COLO668 (cell line): ENCODE data around the gene PIK3R5.
"Not testable (repeated sequence)": the region's sequence is repeated elsewhere in the genome, so short reads cannot be mapped to it uniquely, and the experiment has no call there.

Source experiments
- DNase-seq: peaks from one replicate; lab custom pipeline; 2025; ENCODE audit not compliant: unreplicated experiment; lab: John Stamatoyannopoulos, UW

Gene PIK3R5

DNA sequence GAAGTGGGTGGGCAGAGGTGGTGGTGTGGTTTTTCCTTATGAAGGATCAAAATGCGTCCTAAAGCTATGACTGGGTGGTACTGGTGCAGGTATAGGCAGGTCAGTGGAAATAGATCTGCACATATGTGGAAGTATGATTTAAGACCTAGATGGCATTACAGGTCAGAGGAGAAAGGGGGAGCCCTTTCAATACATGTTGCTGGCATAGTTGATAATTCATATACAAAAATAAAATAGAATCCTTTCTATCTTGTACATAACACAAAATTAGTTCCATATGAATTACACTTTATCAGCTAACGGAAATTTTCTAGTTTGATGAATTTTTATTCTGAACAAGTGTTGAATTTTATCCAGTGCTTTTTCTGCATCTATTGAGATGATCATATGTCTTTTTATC lies 20.8 kb upstream of the PIK3R5 start:
- no peak for DNase-seq

DNA sequence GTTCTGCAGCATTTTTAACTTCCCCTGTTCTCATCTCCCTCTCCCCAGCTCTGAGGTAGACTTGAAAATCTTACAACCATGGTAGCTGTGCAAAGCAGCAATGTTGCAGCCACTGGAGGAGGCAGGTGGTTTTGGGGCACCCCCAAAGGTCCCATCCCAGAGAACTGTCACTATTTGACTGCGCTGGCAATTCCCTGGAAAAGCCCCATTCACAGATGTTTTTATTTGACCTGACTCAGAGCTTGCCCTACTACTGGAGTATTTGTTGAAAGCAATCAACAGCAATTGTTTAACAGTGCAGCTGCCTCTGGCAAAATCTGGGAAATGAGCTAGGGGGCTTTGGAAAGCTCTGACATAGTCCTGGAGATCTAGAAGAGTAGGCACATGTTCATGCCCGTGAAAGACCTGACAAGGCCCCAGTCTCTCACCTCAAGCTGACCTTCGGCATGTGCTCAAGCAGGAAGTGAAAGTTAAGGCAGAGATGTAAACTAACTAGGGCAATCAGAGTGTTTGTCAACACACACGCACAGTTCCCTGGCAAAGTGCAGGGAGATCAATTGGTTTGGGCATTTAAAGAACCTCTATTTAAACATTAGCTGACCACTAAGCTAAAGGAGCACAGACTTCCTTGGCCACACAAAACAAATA lies 19.7 kb upstream of the PIK3R5 start:
- DNase-seq, result no peak

DNA sequence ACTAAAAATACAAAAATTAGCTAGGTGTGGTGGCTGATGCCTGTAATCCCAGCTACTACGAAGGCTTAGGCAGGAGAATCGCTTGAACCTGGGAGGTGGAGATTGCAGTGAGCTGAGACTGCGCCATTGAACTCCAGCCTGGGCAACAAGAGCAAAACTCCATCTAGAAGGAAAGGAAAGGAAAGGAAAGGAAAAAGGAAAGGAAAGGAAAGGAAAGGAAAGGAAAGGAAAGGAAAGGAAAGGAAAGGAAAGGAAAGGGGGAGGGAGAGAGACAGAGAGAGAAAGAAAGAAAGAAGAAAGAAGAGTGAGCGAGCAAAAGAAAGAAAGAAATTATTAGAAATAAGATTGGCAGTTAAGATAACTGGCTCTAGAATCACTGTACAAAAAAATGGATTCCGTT lies 18.7 kb upstream of the PIK3R5 start:
- not testable (repeated sequence) for DNase-seq

DNA sequence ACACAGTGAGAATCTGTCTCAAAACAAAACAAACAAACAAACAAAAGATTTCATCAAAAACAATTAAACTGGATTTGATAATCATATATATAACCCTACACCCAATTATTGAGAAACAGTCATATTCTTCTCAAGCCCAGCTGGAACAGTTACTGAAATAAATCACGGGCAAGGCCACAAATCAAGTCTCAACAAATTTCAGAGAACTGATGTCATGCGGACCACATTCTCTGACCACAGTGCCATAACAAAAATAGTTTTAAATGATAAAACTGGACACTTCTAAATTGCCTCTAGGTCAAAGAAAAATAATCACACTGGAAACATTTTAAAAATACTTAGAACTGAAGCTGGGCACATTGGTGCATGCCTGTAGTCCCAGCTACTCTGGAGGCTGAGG lies 15.9 kb upstream of the PIK3R5 start:
- no peak for DNase-seq

DNA sequence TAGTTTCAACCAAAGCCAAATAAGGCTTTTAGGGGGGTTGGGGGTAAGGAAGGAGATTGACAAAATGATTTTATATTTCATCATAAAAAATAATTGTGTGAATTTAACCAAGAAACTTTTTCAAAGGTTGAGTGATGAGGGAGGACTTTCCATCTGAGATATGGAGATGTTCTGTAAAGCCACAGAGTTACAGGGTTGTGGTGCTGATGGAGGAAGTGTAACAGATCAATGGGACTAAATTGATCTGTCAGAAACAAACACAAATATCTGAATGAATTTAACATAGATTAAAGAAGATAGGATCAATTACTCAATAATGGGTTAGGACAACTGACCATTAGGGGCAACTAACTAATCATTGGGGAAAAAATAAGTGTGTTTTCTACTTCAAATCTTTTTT lies 14.2 kb upstream of the PIK3R5 start:
- DNase-seq, result no peak

DNA sequence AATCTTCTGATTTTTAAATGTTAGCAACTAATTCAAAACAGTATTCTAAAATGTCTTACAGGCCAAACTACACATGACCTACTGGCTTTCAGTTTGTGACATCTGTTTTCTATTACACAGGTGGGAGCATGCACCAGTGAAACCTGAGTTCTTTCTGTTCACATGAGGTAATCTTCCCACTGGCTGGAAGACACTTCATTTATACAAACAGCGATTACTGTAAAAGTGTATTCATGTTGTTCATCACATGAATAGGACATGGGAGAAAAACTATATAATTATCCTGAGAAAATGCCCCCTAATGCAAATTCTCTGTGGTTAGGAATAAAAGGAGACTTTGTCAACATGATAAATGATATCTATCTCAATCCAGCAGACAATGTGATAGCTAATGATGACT lies 11.1 kb upstream of the PIK3R5 start:
- no peak for DNase-seq

DNA sequence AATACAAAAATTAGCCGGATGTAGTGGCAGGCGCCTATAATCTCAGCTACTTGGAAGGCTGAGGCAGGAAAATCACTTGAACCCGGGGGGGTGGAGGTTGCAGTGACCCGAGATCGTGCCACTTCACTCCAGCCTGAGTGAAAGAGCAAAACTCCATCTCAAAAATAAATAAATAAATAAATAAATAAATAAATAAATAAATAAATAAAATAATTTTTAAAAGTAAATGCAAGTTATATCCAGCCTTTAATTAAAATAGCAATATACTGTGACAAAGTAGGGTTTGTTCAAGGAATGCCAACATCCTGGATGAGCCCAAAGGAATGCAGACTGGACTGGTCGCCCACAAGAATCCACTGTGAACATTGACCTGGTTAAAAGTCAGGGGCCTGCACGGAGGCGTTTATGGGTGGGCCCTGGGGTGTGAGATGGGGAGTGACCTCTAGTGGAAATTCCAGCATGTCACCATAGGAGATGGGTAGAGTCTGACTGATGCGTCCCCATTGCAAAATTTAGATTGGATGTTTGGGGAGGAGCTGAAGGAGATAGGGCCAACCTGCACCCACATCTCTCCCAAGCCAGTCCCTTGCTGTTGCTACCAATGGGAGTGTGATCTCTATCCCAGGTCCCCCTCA lies 9.7 kb upstream of the PIK3R5 start:
- no peak for DNase-seq

DNA sequence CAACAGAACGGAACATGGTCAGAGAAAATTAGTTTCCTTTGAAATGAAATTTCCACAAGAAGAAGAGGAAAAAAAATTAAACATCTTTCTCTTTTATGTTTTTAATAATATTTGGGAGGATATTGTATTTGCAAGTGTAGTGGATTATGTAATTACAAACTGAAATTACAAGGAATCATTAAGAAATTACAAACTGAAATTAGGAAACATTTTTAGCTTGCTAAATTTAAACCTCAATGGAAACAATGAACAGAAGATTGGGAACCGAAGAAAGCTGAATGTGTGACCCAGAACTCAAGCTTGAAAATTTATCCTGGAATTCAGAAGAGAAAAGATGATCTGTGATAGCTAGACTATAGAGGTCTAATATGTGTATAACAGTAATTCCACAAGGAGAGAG lies 4.4 kb upstream of the PIK3R5 start:
- no peak for DNase-seq

DNA sequence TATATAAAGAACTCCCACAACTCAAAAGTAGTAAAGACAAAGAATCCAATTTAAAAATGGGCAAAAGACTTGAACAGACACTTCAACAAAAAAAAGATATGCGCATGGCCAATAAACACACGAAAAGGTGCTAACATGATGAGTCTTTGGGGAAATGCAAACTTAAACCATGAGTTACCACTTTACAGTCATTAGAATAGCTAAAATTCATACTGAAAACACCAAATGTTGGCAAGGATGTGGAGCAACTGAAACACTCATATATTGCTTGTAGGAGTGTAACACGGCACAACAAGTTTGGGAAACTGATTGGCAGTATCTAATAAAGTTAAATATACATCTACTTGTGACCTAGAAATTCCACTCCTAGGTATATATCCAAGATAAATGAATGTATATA lies 3.0 kb upstream of the PIK3R5 start:
- DNase-seq, result no peak

DNA sequence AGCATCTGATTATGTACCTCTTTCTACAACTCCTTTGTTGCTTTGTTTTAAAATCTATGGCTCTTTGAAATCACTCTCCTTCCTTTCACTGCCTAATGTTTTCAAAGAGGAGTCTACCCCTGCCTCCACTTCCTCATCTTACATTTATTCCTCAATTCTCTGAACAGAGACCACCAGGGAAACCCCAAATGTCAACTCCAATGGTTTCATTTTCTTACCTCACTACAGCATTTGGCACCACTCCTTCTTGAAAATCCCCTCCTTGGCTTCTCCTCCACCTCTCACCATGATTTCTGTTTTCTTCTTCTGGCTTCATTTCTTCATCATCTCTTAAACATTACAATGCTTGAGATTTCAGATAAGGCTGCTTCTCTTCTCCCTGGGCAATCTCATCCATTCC lies 2.4 kb upstream of the PIK3R5 start:
- no peak for DNase-seq

DNA sequence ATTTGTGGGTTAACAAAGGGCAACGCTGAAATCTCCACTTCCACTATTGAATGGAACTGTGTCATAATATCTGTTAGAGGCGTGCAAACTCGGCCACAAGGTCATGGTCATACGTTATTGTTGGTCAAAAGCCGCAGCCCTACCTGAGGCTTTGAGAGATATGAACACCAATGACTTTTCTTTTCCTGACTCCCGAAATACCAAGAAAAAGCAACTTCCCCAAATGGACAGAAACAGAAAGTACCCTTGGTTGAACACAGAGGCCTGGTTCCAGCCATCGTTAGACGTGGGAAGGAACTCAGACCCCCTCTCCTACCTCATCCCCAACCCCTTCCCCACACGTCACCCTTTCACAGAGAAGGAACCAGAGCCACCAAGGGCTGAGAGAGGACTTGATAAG lies 1.4 kb upstream of the PIK3R5 start:
- no peak for DNase-seq

DNA sequence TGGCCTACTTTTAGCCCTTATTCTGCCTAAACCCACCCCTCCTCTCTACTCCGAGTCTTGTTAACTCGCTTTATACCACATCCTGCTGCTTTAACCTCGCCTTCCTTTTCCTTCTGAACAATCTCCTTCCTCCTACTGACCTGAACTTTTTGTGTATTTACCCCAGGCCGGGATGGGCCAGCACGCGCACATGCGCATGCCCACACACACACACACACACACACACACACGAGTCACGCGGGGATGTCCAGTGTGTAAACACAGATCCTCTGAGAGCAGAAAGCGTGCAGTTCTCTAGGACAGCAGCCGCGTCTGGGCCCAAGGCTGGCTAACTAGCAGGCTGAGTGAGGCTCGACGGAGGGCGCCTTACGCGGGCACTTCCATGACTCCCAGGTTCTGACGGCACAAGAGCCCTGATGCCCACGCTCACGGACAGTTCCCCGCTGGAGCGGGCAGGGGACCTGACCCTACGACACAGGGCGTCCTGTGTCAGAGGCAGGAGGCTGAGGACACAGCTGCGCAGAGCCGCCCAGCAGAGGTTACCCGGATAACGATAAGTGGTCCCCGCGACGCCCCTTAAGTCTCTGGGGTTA lies 610 bp downstream of the PIK3R5 start:
- DNase-seq, result no peak

DNA sequence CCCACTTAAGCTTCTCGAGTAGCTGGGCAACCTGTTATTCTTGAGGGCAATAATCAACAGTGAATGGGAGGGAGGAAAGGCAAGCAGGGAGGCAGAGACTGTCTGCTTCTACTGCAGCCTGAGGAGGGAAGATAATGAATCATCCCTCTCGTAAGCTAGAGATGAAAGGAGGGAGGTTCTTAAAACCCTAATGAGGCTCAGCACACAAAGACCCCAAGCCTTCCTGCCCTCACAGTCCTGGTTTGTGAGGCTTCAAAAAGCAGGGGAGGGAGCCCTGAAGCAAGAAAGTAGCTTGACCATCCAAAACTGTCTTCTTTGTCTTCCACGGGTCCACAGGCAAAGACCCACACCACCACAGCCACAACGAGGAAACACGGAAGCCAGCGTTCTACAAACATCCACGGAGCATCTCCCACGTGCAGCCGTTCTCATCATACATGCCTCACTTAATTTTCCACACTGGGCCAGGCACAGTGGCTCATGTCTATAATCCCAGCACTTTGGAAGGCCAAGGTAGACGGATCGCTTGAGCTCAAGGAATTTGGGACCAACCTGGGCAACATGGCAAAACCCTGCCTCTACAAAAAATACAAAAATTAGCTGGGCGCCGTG lies 1.8 kb downstream of the PIK3R5 start:
- DNase-seq, result no peak

DNA sequence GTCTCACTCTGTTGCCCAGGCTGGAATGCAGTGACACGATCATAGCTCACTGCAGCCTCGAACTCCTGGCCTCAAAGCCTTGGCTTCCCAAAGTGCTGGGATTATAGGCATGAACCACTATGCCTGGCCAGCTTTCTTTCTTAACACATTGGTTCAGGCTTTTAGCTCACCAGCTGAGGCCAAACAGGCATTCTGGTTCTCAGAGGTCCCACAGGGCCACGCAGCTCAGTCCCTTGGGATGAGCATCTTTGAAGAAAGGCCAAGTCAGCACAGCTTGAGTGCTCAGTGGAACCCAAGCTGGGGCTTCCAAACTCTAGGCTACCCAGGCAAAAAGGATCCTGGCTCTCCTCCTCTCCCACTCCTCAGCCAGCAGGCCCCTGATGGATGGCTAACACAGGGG lies 2.5 kb downstream of the PIK3R5 start:
- no peak for DNase-seq

DNA sequence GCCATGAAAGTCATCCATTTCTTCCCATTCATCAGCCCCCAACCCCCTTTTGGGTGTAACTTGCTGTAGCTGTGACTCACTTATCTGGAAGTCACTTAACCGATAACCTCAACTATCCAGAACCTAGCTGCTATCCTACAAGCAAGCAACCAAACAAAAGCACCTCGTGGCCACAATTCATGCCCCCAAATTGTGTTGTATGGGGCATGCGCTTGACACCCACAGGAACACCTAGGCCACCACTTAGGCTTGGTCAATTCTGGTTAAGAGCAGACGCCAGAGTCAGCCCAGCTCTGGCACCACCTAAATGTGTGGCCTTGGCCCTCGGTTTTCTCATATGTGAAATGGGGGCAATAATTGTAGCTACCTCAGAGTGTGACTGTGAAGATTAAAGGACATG lies 3.7 kb downstream of the PIK3R5 start:
- DNase-seq, result no peak

DNA sequence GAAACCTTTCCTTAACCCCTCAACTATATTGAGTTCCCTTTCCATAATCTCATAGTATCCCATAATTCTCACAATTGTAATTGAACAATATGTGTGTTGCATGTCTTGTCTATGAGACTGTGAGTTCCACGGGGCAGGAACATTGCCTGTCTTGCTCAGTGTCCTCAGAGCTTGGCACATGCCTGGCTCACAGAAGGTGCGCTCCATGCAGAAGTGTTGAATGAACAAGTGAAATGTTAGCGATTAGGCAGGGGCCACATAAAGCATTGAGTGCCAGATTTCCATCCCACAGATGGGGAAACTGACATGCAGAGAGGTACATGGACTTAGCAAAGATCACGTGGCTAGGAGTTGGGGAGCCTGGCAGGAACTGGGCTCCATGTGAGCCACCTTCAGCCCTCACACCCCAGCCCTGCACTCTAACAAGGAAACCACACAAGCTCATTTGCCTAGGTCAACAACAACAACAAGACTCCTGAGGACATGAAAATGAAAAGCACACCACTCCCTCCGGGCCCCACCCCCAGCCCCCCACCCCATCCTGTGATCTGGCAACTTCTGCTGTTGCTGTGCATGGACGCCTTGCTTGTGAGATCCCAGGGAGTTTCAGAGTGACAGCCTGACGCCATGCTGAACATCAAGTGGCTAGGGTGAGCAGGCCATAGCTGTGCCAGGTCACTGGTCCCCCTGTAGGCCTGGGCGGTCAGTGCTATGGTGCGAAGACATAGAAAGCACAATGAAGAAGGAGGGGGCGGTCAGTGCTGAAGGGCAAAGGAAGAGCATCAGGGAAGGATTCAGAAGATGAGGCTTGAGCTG lies 5.0 kb downstream of the PIK3R5 start:
- no peak for DNase-seq

DNA sequence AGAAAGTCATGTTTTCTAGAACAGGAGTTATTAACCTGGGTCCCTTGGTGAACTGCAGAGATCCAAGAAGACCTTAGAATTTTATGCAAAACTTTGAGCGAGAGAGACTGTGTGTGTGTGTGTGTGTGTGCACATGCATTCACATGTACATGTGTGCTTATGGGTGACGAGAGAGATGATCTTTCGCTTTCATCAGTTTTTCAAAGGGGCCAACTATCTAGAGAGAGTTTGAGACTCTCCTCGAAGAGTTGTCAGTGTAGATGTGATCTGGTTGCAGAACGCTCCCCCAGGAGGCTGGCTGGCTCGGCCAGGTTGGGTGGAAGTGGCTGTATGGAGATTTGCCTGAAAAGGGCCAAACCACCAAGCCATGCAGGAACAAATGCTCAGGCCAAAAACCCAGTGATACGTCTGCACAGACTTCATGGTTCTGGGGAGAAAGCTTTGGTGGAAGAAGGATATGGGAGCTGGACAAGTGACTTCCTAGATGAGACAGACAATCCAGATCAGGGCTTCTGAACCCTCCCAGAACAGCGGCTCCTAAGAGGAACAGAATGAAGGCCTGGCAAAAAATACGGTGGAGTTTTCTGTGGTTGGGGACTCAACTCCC lies 6.1 kb downstream of the PIK3R5 start:
- DNase-seq, result no peak

DNA sequence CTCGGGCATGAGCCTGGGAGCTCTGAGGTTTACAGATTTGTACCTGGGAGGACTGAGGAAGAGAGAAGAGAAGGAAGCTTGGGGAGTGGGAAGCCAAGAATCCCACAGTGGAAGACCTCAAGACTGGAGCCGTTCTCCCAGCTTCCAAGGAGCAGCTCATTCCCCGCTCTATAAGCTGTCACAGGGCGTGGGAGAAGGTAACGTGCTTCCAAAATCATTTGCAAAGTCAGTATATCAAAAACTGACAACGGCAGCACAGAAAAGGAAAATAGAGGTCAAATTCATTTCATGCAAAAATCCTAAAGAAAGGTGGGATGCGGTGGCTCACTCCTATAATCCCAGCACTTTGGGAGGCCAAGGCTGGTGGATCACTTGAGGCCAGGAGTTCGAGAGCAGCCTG lies 7.8 kb downstream of the PIK3R5 start:
- DNase-seq, result no peak

DNA sequence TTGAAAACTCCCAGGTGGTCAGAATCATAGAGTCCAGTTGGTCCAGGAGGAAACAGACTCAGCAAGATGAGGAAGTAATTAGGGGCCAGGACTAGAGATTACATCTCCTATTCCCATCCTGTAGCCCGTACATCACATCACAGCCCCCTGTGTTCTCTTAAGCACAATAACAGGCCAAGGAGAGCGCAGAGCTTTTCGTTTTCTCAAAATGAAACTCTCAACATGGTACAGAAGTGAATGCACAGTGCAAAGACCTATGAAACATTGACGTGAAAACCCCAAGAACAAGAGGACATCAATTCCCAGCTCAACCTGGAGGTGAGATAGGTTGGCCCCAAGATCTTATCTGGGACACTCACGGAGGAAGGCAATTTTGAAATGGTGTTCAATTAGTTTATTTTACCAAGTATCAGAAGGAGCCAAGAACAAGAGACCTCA lies 9.0 kb downstream of the PIK3R5 start:
- DNase-seq, result no peak

DNA sequence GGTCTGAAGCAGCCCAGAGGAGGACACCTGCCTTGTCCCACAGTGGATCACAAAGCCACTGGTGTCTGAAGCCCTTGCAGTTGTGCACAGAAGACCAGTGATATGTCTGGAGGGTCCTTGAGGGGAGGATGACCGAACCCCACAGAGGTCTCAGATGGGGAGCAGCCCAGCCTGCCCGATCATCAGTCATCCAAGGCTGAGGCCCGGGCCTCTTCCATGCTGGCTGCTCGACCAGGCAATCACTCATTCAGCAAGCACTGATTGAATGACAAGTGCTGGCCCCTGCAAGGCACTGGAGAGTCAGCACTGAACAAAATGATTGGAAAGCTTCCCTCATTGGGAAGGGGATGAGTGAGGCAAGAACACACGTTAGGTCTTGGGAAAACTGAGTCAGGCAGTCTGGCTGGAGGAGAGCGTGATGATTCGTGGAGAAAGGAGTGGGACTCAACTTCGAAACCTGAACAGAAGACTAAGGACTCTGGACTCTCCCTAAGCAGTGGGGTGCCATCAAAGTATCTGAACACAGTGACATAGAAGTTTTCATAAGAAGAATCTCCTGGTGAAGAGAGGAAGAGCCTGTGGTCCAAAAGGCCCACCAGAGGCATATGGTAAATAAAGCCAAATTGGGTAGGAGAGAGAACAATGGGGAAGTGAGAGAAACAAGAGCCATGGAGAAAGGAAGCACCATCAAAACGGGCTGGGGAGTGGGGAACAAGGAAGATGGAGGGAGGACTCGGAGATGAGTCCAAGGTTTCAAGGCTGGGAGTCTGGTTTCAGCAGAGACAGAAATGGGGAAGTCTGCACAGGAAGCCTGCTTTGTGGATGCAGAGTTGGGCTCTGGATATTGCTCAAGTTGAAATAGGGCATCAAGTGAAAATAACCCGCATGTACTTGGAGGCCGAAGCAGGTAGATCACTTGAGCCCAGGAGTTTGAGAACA lies 10.2 kb downstream of the PIK3R5 start:
- DNase-seq, result no peak
